Naive thymus-derived CD4-positive, alpha-beta T cell (primary cell): Measurements from ENCODE around the gene BTNL8. TPM values are rescaled to one million over a fixed set of nuclear protein-coding genes. Genes with fewer than 3 reads are reported as not detected.

Experiments used
- ATAC-seq: fragments of 150-1000 bp; cut with Tn5 transposase; 2 replicates; pipeline ENCODE4 v1.10.0; 2021; ENCODE audit warnings: mild to moderate bottlenecking, moderate library complexity
- CTCF ChIA-PET: fragments of 350-600 bp; sonication (Branson Sonifier 250); formaldehyde crosslinking; loops from one replicate; lab custom pipeline; 2021; ENCODE audit warnings: antibody characterized with exemption; lab: Charles Lee
- POLR2A ChIA-PET: fragments of 350-600 bp; sonication (Branson Sonifier 250); formaldehyde crosslinking; loops from one replicate; lab custom pipeline; 2021; ENCODE audit warnings: antibody characterized with exemption, inconsistent platforms; lab: Charles Lee
- DNase-seq, 9 donors: peaks; one replicate each; pipeline versions ENCODE4 v3.0.0 to v3.0.0-alpha.2; 2020 to 2022; ENCODE audit warnings: mixed read lengths in 1 of 9
- H3K27ac ChIP-seq: one replicate; pipeline ENCODE4 v1.7.0; 2013; ENCODE audit warnings: mild to moderate bottlenecking, low read depth, low read length, moderate library complexity
- H3K27me3 ChIP-seq, 2 donors: one replicate each; pipeline ENCODE4 v1.7.0; 2013; ENCODE audit warnings: low read length in 2 of 2, mild to moderate bottlenecking in 2 of 2, moderate library complexity in 2 of 2; ENCODE audit not compliant: control insufficient read depth in 2 of 2, insufficient read depth in 2 of 2
- H3K36me3 ChIP-seq, 3 experiments: 1 replicate in 2 of 3; 2 replicates in 1 of 3; pipeline ENCODE4 v1.7.0; 2013; ENCODE audit warnings: low read length in 3 of 3, mild to moderate bottlenecking in 3 of 3, moderate library complexity in 1 of 3; ENCODE audit not compliant: insufficient read depth in 3 of 3, control insufficient read depth in 2 of 3
- H3K4me1 ChIP-seq, 2 donors: one replicate each; pipeline ENCODE4 v1.7.0; 2013; ENCODE audit warnings: low read length in 2 of 2, mild to moderate bottlenecking in 2 of 2, moderate library complexity in 1 of 2; ENCODE audit not compliant: control insufficient read depth in 2 of 2, insufficient read depth in 2 of 2
- H3K4me3 ChIP-seq: 2 replicates; pipeline ENCODE4 v1.7.0; 2013; ENCODE audit warnings: mild to moderate bottlenecking, low read length
- H3K9me3 ChIP-seq, 3 experiments: 1 replicate in 2 of 3; 2 replicates in 1 of 3; pipeline ENCODE4 v1.7.0; 2013; ENCODE audit warnings: low read length in 3 of 3; ENCODE audit not compliant: control insufficient read depth in 2 of 3
- H3K27ac Mint-ChIP-seq, 9 donors: one replicate each; pipeline ENCODE4 v1.8.0; 2020 to 2022; ENCODE audit warnings: mixed read lengths in 9 of 9, mild to moderate bottlenecking in 8 of 9, moderate library complexity in 5 of 9, inconsistent platforms in 2 of 9
- H3K27me3 Mint-ChIP-seq, 5 donors: one replicate each; pipeline ENCODE4 v1.8.0; 2021 to 2022; ENCODE audit warnings: mixed read lengths in 5 of 5, mild to moderate bottlenecking in 1 of 5
- H3K36me3 Mint-ChIP-seq, 5 donors: one replicate each; pipeline ENCODE4 v1.8.0; 2020 to 2022; ENCODE audit warnings: mixed read lengths in 5 of 5, mild to moderate bottlenecking in 3 of 5, inconsistent platforms in 1 of 5
- H3K4me1 Mint-ChIP-seq, 7 donors: one replicate each; pipeline ENCODE4 v1.8.0; 2020 to 2022; ENCODE audit warnings: mixed read lengths in 7 of 7, mild to moderate bottlenecking in 3 of 7, inconsistent platforms in 1 of 7
- H3K4me3 Mint-ChIP-seq, 10 donors: one replicate each; pipeline ENCODE4 v1.8.0; 2020 to 2022; ENCODE audit warnings: mild to moderate bottlenecking in 10 of 10, mixed read lengths in 10 of 10, moderate library complexity in 6 of 10, inconsistent platforms in 2 of 10
- H3K9me3 Mint-ChIP-seq, 11 donors: one replicate each; pipeline ENCODE4 v1.8.0; 2020 to 2022; ENCODE audit warnings: mixed read lengths in 11 of 11, mild to moderate bottlenecking in 4 of 11, inconsistent platforms in 1 of 11, moderate library complexity in 1 of 11
- intact Hi-C, 2 donors: fragments of 100-400 bp; cut with micrococcal nuclease; formaldehyde crosslinking; loops; one replicate each; pipeline ENCODE4 v1.15.1; 2023
- polyA plus RNA-seq, 2 donors: library from polyadenylated mRNA; unstranded; fragments of 300-500 nt; fragmentation: Illumina TruSeq; gene quantifications; one replicate each; pipeline ENCODE4 v1.2.3, GENCODE V29; 2021
- total RNA-seq, 6 experiments: library from RNA in 5 of 6; stranded (reverse) in 5 of 6; gene quantifications; 1 replicate in 5 of 6; 2 replicates in 1 of 6; pipeline ENCODE4 v1.2.3 and lab custom pipeline; 2021 to 2026

Gene BTNL8
- total and polyA plus RNA-seq, 7 experiments from 2014 or later: not detected

DNA sequence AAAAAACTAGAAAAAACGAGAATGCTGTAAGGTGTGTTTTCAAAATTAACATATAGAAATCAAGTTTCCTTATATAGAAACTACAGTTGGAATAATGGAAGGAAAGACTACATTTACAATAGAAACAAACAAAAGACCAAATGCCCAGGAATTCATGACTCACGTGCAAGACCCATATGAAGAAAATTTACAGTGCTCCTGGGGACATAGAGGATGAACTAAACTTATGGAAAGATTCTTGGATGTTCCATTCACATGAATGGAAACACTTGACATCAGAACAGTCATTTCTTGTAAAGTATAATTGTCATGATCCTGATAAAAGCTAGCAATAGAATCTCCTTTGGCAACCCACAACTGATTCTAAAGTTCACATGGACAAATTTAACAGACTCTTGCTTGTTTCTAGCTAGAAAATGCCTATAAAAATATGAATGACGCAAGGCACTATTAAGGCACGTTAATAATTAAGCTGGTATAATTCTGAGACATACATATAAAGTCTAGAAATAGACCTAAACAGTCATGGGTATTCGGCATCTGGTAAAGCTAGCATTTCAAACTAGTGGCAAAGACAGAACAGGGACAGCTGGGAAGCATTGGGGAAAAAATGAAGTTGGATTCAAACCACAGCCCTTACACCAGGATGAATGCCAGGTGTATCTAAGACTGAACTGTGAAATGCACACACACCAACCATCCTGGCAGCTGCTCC, 32.8 kb upstream of the BTNL8 start:
- intact Hi-C loops: loop anchor here in 1 of 2 donors (10.0 kb wide), 3 partner anchors 189 to 359 kb away; partner anchors contain the start of gene TRIM41
- H3K36me3 Mint-ChIP-seq: no peaks in the 10 kb centered on the region
- Histone ChIP-seq H3K36me3 (no peaks in the 10 kb centered on the region), H3K4me3 (no peak overlapping the region), H3K27ac (no peak overlapping the region), H3K27me3 (peaks cover 0 to 4% of the 10 kb centered on the region in 2 donors), H3K4me1 (no peaks in the 10 kb centered on the region), H3K9me3 (no peaks in the 10 kb centered on the region)
- no peak overlapping the region for H3K4me3 Mint-ChIP-seq
- POLR2A ChIA-PET: interaction anchor here (0.6 to 0.7 kb wide), 2 partner anchors 38 to 59 kb away, joined by 3 read pairs; no protein-coding TSS in a partner anchor
- DNase-seq (no peak), ATAC-seq (no peak)
- H3K4me1 Mint-ChIP-seq: peaks cover 0 to 4% (median 0%) of the 10 kb centered on the region in 7 donors
- no peaks in the 10 kb centered on the region for H3K9me3 Mint-ChIP-seq
- H3K27me3 Mint-ChIP-seq: peaks cover 0 to 33% (median 0%) of the 10 kb centered on the region in 5 donors
- CTCF ChIA-PET: interaction anchor here (0.7 kb wide), 2 partner anchors 34 to 49 kb away, joined by 3 to 4 read pairs; no protein-coding TSS in a partner anchor
- H3K27ac Mint-ChIP-seq: no peak overlapping the region

- POLR2A ChIA-PET: no interaction called here
- no peak overlapping the region for H3K27ac ChIP-seq
- Mint-ChIP-seq H3K4me3 (no peak overlapping the region), H3K27ac (no peak overlapping the region), H3K36me3 (no peaks in the 10 kb centered on the region), H3K4me1 (peaks cover 0 to 4% (median 0%) of the 10 kb centered on the region in 7 donors), H3K27me3 (peaks cover 0 to 33% (median 0%) of the 10 kb centered on the region in 5 donors), H3K9me3 (no peaks in the 10 kb centered on the region)
- intact Hi-C loops: loop anchor here in 1 of 2 donors (10.0 kb wide), 3 partner anchors 188 to 358 kb away; partner anchors contain the start of gene TRIM41
- H3K36me3 ChIP-seq: no peaks in the 10 kb centered on the region
- DNase-seq (no peak), ATAC-seq (no peak)
- no peaks in the 10 kb centered on the region for H3K9me3 ChIP-seq
- CTCF ChIA-PET: no interaction called here
- H3K4me3 ChIP-seq: no peak overlapping the region
- H3K4me1 ChIP-seq: no peaks in the 10 kb centered on the region
- H3K27me3 ChIP-seq: peaks cover 0 to 4% of the 10 kb centered on the region in 2 donors
Measured at GRCh38 chr5:180866985-180867384, 32.0 kb upstream of the BTNL8 start.

DNA sequence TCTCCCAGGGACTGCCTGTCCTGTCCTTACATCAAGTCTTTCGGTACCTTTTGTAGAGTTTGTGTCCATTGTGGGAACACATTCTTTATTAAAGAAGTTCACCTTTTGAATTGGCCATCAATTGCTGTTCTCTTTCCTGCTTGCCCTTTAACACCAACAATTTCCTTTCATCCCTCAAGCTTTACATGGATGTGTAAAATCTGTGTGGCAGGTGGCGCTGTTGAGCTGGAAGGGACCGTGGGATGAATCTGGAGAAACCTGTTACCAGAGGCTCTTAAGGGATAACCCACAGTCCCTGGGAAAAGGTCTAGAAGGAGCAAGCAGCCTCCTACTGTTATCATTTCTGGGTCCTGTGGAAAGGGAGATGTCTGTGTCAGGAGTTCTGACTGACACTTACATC, 30.0 kb upstream of the BTNL8 start:
- DNase-seq: peak; percentile 9 to 63 (median 33)
- Histone ChIP-seq H3K27me3 (peaks cover 0 to 4% of the 10 kb centered on the region in 2 donors), H3K27ac (no peak overlapping the region), H3K4me1 (no peaks in the 10 kb centered on the region), H3K9me3 (no peaks in the 10 kb centered on the region), H3K4me3 (no peak overlapping the region), H3K36me3 (no peaks in the 10 kb centered on the region)
- Mint-ChIP-seq H3K27me3 (peaks cover 0 to 29% (median 0%) of the 10 kb centered on the region in 5 donors), H3K27ac (no peak overlapping the region), H3K9me3 (no peaks in the 10 kb centered on the region), H3K36me3 (no peaks in the 10 kb centered on the region), H3K4me3 (no peak overlapping the region), H3K4me1 (peaks cover 0 to 10% (median 0%) of the 10 kb centered on the region in 7 donors)
- ChIA-PET POLR2A (interaction anchor here (1.0 to 1.3 kb wide), 3 partner anchors 61 to 84 kb away, joined by 3 to 5 read pairs (median 3); no protein-coding TSS in a partner anchor), CTCF (interaction anchor here (0.6 to 1.8 kb wide), 5 partner anchors 52 to 79 kb away, joined by 3 to 6 read pairs (median 3); partner anchors contain the start of gene MGAT1)
- no peak for ATAC-seq
- intact Hi-C loops: loop anchor here (1.0 to 10.0 kb wide), 5 partner anchors 8 to 356 kb away; partner anchors contain the start of genes TRIM41 (in 1 of the 2) and ZFP62 (in 1 of the 2)

DNA sequence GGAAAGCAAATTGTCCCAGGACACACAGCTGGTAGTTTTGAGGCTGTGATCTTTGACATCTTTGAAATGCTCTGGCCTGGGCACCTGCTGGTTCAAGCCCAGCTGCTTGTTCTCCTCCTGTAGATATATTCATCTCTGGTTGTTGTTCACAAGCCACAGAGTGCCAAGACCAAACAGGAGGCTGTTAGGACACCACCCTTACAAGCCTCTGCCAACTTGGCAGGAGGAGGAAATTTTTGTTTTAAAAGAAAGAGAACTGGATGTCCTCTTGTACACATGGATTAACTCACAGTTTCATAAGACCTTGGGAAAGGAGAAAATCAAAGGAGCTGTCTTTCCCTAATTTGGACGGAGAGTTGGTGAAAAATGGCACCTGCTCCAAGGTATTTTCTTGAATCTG, 29.4 kb upstream of the BTNL8 start:
- H3K27me3 Mint-ChIP-seq: peaks cover 0 to 29% (median 0%) of the 10 kb centered on the region in 5 donors
- intact Hi-C loops: loop anchor here (1.0 to 10.0 kb wide), 5 partner anchors 8 to 355 kb away; partner anchors contain the start of genes TRIM41 (in 1 of the 2) and ZFP62 (in 1 of the 2)

DNA sequence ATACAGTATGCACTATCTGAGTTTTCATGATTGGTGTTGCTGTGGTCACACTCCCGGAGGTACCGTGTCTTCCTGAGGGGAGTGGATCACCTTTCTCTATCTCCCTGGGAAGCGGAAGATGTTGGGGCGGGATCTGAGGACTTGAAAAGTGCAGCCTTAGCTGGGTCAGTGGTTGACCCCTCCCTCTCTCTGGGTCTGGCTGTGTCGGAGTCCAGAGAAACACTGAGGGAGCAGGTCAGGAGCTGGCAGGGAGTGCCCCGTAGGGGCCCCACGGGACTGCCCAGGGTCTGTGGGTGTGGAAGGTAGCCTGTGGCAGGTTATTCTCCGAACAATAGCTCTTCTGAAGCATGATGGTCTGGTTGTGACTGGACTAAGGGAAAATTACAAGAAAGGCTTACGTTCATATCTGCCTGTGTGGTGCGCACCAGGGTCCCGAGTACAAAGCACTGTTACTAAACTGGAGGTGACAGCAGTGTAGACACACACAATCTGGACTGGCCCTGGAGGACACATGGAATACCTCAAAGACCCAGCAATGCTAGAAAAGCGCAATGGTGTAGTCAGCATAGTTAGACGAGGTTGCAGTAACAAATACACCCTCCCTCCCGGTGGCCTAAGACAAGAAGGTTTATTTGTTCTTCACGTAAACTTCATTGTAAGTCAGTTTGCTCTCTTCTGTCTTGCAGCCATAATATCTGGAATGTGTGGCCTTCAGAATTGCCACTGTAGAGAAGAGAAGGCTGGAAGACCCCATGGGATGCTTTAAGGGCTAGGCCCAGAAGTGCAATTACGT, 28.5 kb upstream of the BTNL8 start:
- POLR2A ChIA-PET: interaction anchor here (0.9 to 1.3 kb wide), 3 partner anchors 9 to 63 kb away, joined by 3 read pairs; partner anchors contain the start of gene ZFP62

More for the DNA sequence above, 29.4 kb upstream of the BTNL8 start:
- no peaks in the 10 kb centered on the region for H3K36me3 ChIP-seq
- peaks cover 0 to 4% of the 10 kb centered on the region in 2 donors for H3K27me3 ChIP-seq
- no peak overlapping the region for H3K27ac ChIP-seq
- no peaks in the 10 kb centered on the region for H3K4me1 ChIP-seq
- peaks cover 0 to 12% (median 0%) of the 10 kb centered on the region in 7 donors for H3K4me1 Mint-ChIP-seq
- ATAC-seq: no peak
- ChIA-PET CTCF (interaction anchor here (0.6 to 1.8 kb wide), 5 partner anchors 53 to 80 kb away, joined by 3 to 6 read pairs (median 3); partner anchors contain the start of gene MGAT1), POLR2A (interaction anchor here (1.0 to 1.3 kb wide), 3 partner anchors 62 to 85 kb away, joined by 3 to 5 read pairs (median 3); no protein-coding TSS in a partner anchor)
- H3K9me3 ChIP-seq: no peaks in the 10 kb centered on the region
- DNase-seq: no peak
- no peaks in the 10 kb centered on the region for H3K9me3 Mint-ChIP-seq
- H3K36me3 Mint-ChIP-seq: no peaks in the 10 kb centered on the region
- H3K27ac Mint-ChIP-seq: no peak overlapping the region
- H3K4me3 ChIP-seq: no peak overlapping the region
- no peak overlapping the region for H3K4me3 Mint-ChIP-seq

GRCh38 chr5:180872419-180872818, 26.5 kb upstream of the BTNL8 start:
- ChIA-PET POLR2A (no interaction called here), CTCF (interaction anchor here (0.6 to 0.7 kb wide), 2 partner anchors 10 to 65 kb away, joined by 3 read pairs; no protein-coding TSS in a partner anchor)
- no peaks in the 10 kb centered on the region for H3K36me3 Mint-ChIP-seq
- no peak overlapping the region for H3K27ac Mint-ChIP-seq
- intact Hi-C loops: no loop called here
- no peaks in the 10 kb centered on the region for H3K36me3 ChIP-seq
- H3K4me3 Mint-ChIP-seq: no peak overlapping the region
- ATAC-seq (no peak), DNase-seq (no peak)
- no peaks in the 10 kb centered on the region for H3K4me1 ChIP-seq
- H3K27me3 Mint-ChIP-seq: peaks cover 0 to 17% (median 0%) of the 10 kb centered on the region in 5 donors
- H3K4me3 ChIP-seq: no peak overlapping the region
- no peaks in the 10 kb centered on the region for H3K9me3 ChIP-seq
- H3K4me1 Mint-ChIP-seq: peaks cover 0 to 12% (median 0%) of the 10 kb centered on the region in 7 donors
- H3K27me3 ChIP-seq: no peaks in the 10 kb centered on the region
- H3K27ac ChIP-seq: no peak overlapping the region
- no peaks in the 10 kb centered on the region for H3K9me3 Mint-ChIP-seq

More for the DNA sequence above, 28.5 kb upstream of the BTNL8 start:
- peaks cover 0 to 29% (median 0%) of the 10 kb centered on the region in 5 donors for H3K27me3 Mint-ChIP-seq
- Histone ChIP-seq H3K27ac (no peak overlapping the region), H3K4me1 (no peaks in the 10 kb centered on the region), H3K27me3 (peaks cover 0 to 4% of the 10 kb centered on the region in 2 donors), H3K9me3 (no peaks in the 10 kb centered on the region), H3K36me3 (no peaks in the 10 kb centered on the region), H3K4me3 (no peak overlapping the region)
- no peak overlapping the region for H3K4me3 Mint-ChIP-seq
- intact Hi-C loops: no loop called here
- no peak overlapping the region for H3K27ac Mint-ChIP-seq
- DNase-seq (no peak), ATAC-seq (no peak)
- CTCF ChIA-PET: interaction anchor here (0.6 kb wide), 1 partner anchor 54 kb away, joined by 3 read pairs; no protein-coding TSS in a partner anchor
- H3K4me1 Mint-ChIP-seq: peaks cover 0 to 12% (median 0%) of the 10 kb centered on the region in 7 donors
- no peaks in the 10 kb centered on the region for H3K9me3 Mint-ChIP-seq
- no peaks in the 10 kb centered on the region for H3K36me3 Mint-ChIP-seq
